Pulmonary artery endothelial cell (primary cell): ENCODE results near the gene IMPG2. TPM values are rescaled to one million over a fixed set of nuclear protein-coding genes. Genes with fewer than 3 reads are reported as not detected.

Experiments
- DNase-seq: peaks from one replicate; pipeline ENCODE4 v3.0.0-alpha.2; 2011; ENCODE audit warnings: low read depth, low spot score
- total RNA-seq: library from RNA; depleted of rRNA; stranded (reverse); fragments of >200 nt; gene quantifications from 2 replicates; pipeline ENCODE4 v1.2.3, GENCODE V29; 2014

Gene IMPG2
- total RNA-seq, 1 donor from 2014 or later: 0.33 TPM

DNA sequence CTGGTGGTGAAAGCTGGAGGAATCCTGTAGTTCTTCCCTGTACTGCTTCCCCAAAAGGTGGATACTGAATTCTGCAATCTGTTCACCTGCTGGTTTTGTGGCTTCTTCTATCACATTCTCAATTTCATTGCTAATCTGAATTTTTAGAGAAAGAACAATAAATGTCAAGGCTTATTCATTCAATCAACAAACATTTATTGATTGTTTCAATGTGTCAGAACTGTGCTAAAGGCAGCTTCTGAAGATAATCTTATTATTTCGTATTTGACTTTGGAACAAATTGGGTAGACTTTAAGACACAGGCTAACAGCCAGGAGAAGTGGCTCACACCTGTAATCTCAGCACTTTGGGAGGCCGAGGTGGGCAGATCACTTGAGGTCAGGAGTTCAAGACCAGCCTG lies 46.8 kb downstream of the IMPG2 start:
- DNase-seq: no peak

DNA sequence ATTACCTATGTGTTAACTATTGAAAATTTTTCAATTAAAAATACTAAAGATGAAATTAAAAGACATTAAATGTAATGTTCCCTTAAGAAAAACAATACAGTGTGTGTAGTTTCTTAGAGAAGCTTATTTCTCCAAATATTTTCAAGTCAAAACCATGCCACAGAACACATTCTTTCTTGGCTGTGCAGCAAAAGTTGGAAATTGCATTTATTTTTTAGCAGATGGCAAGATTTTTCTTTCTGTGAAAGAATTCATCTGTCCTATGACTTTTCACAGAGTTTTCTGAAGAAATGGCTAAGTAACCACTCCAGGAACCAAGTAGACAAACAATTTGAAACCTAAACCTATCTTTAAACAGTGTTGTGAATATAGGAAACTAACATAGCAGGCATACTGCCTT lies 47.2 kb downstream of the IMPG2 start:
- no peak for DNase-seq

DNA sequence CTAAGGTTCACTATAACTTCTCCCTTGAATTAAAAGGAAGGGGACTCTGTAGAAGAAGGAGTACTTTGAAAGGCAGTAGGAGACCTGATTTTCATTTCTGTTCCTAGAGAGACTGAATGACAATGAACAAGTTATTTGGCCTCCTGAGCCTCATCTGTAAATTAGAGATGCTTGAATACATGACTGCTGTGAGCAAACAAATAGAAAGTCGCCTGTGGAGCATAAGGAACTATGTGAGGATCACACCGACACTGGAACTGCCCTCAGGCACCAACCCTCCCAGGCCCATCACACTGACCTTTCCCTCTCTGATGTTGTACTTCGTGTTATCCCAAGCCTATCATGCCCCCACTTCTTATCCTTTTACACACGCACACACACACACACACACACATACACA lies 48.6 kb downstream of the IMPG2 start:
- DNase-seq: no peak

DNA sequence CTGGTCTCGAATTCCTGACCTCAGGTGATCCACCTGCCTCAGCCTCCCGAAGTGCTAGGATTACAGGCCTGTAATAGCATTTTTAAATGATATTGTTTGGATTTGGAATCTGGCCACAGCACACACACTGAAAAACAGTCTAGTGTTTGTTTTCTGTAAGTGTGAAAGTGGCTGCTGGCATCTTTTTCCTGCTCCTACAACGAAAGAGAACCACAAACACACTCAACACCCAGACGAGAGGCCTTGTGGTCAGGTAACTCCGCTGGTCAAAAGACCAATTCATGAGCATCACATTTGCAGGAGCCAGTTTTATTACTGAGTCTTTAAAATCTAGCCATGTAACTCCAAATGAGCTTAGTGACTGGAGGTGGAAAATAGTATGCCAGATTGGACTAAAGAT lies 50.2 kb downstream of the IMPG2 start:
- no peak for DNase-seq

DNA sequence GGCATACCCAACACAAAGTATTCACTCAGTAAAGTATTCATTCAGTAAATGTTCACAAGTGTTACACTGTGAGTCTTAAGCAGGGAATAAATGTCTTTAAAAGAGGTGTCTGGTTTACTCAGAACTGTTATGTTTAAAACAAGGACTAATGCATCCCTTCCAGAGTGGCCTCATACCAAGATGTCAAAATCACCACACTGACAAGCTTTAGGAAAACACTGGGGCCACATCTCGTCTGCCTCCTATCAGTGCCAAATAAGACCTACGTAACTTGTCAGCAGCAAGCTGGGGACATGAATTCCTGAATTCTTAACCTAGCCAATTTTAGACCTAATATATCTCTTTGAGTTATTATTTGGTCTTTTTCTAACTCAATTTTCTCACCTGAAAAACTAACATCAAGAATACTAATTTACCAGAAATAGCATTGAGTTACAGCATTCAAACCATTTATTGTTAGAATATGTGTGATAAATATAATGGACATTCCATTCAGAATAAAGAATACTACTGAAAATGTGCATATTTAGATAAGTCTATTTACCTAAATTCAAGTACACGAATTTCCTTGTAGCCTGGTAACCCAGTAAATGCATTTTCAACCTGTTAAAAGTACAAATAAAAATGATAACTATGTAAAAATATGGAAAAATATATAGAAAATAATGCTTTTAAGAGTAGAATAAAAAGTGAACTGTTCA lies 51.3 kb downstream of the IMPG2 start:
- no peak for DNase-seq

DNA sequence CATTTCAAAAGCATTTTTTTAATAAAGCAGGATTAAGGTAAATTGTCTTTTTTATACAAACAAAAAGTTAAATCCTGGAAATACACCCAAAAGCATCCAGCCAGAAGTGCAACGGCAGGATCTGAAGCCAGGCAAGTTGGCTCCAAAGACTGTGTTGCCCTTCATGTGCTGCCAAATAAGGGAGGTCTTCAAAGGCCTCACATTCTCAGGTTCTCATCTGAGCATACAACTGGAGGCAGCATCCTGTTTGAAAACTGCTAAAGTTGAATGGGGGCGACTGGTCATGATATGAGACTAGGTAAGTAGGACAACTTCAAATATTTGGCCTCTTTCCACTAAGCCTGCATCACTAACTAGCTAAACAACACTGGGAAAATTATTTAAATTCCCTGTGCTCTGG lies 52.2 kb downstream of the IMPG2 start:
- DNase-seq: no peak

DNA sequence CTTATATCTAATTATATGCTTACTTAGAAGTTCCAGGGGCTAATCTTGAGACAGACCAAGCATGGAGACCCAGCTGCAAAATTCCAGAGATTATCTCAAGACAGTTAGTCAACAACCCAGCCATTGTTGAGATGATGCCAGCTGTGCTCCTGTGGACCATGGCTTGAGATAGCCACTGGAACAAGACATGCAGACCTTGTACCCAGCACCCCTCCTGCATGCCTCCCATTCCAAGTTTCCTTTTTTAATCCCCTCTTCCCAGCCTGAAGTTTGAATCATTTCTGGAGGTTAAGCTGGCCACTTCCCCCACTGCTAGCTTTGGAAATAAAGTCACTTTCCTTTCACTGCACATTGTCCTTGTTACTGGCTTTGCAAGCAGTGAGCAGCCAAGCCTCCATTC lies 53.8 kb downstream of the IMPG2 start:
- DNase-seq: no peak

DNA sequence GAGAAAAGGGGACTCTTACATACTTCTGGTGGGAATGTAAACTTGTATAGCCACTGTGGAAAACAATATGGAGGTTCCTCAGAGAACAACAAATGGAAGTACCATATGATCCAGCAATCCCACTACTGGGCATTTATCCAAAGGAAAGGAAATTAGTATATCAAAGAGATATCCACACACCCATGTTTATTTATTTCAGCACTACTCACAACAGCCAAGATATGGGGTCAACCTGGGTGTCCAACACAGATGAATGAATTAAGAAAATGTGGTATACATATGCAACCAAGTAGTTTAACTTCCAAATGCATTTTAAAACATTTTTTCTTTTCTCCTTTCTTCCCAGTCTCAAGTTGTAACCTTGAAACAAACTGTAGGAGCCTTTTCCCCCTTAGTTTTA lies 54.3 kb downstream of the IMPG2 start:
- no peak for DNase-seq

DNA sequence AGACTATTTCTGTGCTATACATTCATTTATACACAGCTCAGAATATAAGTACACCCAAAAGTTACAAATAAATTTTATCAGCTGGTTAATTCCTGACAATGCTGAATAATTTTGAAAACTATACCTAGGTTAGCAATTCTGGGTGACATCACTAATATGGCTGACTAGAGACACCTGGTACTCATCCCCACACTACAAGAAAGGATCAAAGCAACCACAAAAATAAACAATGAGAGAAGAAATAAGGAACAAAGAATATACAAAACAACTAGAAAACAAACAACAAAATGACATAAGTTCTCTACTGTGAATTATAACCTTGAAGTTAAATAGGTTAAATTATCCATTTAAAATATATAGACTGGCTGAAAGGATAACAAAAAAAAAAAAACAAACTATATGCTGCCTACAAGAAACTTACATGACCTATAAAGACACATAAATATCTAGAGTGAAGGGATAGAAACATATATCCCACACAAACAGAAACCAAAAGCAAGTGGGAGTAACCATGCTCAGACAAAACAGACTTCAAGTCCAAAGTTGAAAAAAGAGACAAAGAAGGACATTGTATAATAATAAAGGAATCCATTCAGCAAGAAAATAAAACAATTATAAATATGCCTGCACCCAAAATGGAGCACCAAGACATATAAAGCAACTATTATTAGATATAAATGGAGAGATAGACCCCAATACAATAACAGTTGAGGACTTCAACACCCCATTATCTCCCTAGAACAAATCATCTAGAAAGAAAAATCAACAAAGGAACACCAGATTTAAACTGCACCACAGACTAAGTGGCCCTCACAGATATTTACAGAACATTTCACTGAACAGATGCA lies 57.8 kb downstream of the IMPG2 start:
- no peak for DNase-seq

DNA sequence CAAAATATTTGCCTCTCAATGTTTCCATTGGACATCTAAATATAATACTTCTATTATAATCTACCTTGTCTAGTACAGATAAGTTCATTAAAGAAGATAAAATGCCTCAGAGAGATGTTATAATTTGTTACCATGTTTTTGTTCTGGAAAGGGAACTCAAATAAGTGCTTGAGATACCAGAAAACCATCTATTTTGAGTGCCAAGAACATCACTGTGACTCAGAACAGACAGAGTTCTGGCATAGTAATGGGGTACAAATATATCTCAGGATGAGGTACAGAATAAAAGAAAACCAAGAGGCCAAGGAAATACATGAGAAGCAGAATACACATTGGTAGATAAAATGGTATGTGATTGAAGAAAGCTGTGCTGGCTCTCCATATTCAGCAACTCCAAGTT lies 58.9 kb downstream of the IMPG2 start:
- DNase-seq: no peak

DNA sequence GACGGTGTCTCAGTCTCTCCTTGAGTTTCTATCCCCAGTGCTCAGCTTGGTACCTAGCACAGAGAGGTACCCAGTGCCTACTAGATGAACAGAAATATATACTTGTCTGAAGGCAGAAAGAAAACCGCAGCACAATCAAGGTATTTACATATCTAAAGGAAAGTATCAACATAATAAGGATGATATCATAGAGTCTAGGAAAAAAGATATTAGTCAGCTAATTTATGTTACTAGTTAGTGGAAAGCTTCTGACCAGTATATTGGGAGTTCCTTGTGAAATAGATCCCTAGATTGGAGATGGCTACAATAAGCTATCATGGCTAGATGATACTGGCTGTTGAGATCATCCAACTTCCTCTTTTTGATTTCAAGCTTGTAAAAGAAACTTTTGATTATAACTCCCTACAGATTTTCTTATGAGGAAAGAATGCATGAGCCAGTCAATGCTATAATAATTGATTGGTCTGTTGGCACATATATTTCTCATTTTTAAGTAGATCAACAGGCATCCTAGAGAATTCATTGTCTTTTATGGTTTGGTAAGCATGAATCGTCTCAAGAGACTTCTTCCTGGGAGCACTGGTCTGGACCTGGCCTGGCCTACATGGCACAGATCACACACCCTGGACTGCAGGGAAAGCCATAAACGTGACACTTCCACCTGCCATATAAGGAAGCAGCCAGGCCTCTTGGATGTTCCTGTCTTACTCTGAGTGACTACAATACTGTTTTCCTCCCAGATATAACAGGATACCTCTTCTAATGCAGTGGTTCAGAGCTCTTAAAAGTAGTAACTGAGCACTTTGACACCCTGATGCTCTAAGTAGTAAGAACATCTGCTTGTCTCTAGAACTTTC lies 60.7 kb downstream of the IMPG2 start:
- DNase-seq: no peak

DNA sequence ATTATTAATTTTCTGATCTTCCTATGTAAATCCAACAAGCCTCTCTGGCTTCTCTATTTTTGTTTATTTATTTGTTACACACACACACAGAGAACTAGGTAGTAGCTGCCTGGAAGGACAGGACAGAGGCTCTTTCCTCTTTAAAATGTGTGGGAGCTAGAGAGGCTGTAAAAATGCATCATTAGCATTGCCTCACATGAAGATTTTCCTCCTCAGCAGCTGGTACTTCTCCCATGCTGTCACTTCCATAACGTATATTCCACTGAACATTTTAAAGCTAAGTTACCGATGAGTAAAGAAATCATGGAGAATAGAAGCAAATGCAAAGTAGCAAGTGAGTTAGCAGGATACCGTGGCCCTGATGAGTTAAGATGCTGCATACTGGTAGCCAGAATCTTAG lies 63.9 kb downstream of the IMPG2 start:
- no peak for DNase-seq

DNA sequence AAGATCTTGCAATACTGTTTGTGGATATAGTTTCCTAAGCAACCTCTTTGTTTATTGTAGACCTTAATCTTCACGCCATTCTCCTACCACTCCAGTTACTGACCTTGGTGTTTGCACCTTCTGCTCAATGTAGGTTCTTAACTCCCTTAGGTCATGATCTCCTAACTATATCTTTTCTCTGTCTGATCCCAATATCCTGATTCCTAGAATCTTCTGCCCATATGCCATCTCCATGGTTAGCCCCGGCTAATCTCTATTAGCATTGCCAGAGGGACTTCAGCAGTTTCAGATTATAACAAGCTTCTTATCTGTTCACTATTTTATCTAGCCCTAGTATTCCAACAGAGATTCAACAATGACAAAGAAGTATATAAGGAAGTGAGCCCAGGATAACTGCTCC lies 64.9 kb downstream of the IMPG2 start:
- DNase-seq: no peak

DNA sequence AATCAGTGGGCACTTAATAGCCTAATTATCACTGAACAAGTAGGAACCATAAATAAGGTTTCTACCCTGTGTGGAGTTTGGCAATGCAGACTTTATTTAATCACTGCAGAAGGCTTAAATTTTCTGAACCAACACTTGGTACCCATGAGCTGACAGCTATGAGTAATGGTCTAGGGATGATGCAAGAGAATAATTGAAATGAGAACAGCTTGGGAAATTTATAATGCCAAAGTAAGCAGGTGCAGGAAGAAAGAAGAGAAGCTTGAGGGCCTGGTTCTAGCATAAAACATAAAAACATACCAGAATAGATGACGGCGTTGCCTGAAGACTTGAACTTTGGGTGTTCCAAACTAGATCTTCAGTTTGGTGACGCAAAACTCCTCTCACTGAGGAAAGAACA lies 67.0 kb downstream of the IMPG2 start:
- DNase-seq: no peak

DNA sequence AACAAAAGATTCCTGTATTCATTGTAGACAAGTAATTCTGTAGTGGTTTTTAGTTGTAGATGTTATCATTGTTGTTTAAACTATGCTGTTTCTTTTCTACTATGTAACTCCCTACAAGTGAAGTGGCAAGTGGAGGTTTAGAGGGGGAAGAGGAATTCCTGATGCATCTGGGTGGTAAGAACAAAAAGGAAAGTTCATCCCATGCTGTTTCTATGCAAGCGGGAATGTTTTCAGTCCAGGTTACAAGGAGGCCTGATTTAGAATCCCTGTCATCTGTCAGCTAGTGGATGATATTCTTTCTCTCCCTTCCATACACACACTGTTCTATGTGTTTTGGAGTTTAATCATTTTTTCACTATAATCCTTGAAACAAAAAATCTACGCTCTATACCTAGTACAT lies 67.4 kb downstream of the IMPG2 start:
- DNase-seq: no peak

DNA sequence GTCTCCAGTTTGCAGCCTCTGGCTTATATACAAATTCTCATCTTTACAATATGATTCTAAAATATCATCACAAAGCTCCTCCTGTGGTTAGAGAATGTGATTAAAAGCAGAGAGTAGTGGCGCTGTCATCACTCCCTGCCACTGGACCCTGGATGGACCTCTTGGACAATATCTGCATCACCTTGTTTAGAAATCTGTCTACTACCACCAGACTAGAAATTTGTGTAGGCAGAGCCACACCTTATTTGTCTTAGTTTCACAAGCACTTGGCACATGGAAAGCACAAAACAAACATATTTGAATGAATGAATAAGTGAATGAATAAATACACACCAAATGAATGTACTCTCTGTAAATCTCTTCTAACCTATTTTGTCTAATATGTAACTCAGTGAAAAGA lies 68.1 kb downstream of the IMPG2 start:
- no peak for DNase-seq

DNA sequence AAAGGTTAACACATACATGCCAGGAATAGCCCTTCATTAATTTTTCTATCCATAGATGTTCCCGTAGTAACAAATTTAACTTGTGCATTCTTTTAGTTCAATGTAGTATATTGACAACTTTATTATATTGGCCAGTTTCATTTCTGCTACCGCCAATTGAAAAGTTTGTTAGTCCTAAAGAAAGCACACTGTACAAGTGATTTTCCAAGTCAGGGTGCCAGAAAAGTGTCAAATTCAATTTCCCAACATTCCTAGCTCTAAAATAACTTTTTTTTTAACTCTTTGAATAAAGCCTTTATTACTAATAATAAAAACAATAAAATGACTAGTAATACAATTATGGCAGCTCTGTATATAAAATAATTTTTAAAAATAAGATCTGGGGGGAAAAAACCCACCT lies 68.9 kb downstream of the IMPG2 start:
- no peak for DNase-seq

DNA sequence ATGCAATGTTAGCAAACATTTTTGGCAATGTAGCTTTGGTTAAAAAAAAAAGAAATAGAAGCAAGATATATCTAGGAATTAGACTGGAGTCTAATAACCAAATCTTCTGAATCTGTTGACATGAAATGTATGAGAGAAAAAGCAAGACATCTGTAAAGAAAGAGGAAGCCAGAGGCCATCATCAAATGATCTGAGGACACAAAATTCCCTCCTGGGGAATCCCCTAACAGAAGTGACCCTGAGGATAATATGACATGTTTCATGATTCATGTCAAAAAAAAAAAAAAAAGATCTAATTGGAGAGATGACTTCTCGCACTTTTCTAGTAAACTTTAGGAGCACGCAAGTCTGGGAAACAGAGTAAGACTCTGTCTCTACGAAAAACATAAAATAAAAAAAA lies 70.9 kb downstream of the IMPG2 start:
- DNase-seq: no peak

DNA sequence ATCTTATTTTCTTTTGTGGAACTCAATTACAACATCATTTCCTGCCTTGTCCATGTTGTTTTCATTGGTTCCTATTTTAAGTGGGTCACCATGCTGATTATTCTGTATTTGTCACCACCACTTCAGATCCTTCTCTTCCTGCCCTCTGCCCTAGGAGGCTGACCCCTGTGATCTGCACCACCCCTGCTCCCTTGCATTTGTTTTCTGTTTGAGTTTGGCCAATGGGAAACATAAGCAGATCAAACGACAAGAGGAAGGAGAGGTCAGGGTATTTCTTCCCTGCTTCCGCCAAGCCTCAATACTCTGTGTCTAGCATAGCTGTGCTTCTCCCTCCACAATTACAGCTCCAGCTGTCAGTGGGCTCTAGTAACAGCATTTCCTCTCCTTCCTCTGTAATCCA lies 71.6 kb downstream of the IMPG2 start:
- peak; percentile 10 for DNase-seq

DNA sequence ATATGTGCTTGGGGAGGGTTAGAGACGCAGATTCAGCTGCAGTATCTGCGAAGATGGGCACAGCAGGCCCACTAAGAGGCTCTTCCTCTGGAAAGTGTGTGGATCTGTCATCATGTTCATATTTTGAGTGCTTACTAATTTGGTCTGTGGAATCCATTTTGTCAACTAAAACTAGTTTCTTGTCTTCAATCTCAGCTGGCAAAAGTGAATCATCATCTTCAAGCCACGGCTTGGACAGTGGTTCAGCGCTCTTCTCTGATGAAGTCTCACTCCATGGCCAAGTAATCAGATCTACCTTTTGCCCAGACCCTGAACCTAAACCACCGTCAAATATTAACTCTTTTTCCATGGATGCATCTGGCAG lies 76.2 kb downstream of the IMPG2 start:
- DNase-seq: no peak

DNA sequence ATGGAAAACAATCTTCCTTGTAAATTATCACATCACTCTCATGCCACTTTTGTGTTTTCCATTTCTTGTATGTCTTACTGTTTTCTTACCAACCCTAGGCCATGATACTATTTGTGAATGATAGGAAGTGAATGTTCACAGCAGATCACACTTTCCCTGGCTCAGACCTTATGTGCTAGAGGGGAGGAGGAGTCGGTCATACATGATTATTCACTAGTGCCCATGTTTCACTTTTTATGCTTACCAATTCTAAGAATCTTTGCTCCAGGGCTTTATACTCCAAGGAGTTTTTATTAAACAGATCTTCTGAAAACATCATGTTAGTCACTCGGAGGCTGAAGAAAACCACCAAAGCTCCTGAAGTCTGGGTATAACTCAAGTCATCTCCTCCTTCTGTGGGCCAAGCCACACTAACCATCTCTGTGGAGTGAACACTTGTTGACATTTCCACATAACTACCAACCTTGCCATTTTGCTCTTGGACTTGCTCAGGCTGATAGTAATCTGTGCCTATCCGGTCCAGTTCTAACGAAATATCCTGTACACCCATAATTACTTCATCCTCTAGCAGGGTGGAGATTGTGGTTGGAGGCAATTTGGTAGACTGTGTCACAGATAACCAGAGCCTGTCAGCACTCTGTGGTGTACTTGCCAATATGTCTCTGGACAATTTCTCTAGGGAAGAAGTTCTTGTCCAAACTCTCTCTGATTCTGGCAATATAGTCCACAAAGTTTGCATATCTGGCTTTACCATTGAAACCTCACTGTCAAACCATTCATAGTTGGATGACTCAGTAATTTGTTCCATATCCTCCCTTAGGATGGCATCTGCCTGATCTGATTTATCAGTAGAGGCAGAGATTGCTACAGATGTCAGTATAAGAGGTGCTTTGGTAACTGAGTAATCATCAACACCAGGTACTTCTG lies 76.8 kb downstream of the IMPG2 start:
- no peak for DNase-seq
